ENCODE measurements around the gene LRPAP1. TPM values are rescaled to one million over a fixed set of nuclear protein-coding genes. Genes with fewer than 3 reads are reported as not detected.
A peak's percentile ranks its signal among the peaks of the same experiment; 100 is the strongest.

Gene LRPAP1
- total RNA-seq, 2 donors from 2014 or later: 157 to 214 TPM

DNA sequence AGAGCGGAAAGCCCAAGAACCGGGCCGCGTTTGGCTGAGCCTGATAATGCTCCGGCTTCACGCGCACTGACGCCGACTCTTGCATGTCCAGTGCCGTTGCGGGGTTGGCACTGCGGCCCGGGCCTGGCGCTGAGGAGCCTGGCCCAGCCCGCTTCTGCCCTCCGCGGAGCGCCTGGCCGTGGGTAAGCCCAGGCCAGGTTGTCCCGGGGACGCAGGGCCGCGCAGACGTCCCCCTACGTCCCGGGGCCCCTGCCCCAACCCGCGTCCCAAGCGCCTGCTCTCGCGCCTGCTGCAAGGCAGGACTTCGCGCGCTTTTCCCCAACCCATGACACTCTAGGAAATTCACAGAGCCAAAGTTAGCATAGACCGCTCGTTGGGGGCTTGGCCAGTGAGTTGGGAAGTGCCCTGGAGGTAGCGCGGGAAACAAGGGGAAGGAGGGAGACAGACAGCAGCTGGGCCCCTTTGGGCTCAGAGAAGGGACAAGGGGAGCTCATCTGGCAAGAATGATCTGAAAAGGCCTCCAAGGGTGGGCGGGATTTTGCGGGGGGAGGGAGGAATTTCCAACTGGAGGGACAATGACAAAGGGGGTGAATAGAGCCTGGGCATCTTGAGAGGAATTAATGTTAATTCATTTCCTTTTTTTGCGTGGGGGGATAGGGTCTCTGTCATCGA is 665 bp upstream of the LRPAP1 start:
- DNase-seq: peak; percentile 32
- Histone ChIP-seq H3K27ac (no peak overlapping the region), H3K9ac (ENCODE audit: low read depth in 2 of 2, low read length in 2 of 2) (peak overlapping the region; percentile 2 to 30), H3K36me3 (no peaks in the 10 kb centered on the region), H3K4me3 (peak overlapping the region; percentile 95), H3K27me3 (no peaks in the 10 kb centered on the region), H3K9me3 (no peaks in the 10 kb centered on the region), H3K4me1 (peaks cover 12% of the 10 kb centered on the region)
- TF ChIP-seq, protein P1, sequence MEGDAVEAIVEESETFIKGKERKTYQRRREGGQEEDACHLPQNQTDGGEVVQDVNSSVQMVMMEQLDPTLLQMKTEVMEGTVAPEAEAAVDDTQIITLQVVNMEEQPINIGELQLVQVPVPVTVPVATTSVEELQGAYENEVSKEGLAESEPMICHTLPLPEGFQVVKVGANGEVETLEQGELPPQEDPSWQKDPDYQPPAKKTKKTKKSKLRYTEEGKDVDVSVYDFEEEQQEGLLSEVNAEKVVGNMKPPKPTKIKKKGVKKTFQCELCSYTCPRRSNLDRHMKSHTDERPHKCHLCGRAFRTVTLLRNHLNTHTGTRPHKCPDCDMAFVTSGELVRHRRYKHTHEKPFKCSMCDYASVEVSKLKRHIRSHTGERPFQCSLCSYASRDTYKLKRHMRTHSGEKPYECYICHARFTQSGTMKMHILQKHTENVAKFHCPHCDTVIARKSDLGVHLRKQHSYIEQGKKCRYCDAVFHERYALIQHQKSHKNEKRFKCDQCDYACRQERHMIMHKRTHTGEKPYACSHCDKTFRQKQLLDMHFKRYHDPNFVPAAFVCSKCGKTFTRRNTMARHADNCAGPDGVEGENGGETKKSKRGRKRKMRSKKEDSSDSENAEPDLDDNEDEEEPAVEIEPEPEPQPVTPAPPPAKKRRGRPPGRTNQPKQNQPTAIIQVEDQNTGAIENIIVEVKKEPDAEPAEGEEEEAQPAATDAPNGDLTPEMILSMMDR (IDR thresholded peaks at IDR 0.05): no peak
- intact Hi-C loops (cut with DNase I): no loop called here

DNA sequence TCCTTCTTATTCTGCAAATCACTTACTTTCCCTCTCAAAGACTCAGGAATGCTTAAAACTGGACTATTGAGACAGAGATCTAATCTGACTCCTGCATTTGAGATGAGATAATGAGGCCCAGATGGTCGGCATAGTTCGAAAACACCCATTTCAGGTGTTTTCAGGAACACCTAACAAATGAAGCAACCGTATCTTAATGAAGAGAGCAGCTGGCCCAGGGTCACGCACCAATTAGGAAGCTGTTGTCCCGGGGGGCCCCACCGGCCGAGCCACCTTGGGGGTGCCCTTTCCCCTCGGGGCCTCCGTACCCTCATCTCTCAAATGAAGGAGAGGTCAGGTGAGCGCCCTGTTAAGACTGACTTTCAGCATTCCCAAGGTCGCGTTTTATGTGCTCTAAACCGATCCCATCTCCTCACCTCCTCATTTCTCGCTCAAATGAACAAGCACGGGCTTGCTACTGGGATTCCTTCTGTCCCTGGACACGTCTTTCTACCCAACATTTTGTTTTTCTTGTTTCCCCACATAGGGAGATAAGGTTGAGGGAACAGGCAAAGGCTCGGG is 824 bp downstream of the LRPAP1 start:
- peaks cover 12% of the 10 kb centered on the region for H3K4me1 ChIP-seq
- H3K36me3 ChIP-seq: no peaks in the 10 kb centered on the region
- DNase-seq: no peak
- peak overlapping the region; percentile 95 for H3K4me3 ChIP-seq
- H3K27ac ChIP-seq: no peak overlapping the region
- TF ChIP-seq, protein P1 (IDR thresholded peaks at IDR 0.05): no peak
- H3K9ac ChIP-seq (ENCODE audit: low read depth in 2 of 2, low read length in 2 of 2): peak overlapping the region; percentile 73 to 86
- H3K9me3 ChIP-seq: no peaks in the 10 kb centered on the region
- intact Hi-C loops (cut with DNase I): no loop called here
- no peaks in the 10 kb centered on the region for H3K27me3 ChIP-seq

DNA sequence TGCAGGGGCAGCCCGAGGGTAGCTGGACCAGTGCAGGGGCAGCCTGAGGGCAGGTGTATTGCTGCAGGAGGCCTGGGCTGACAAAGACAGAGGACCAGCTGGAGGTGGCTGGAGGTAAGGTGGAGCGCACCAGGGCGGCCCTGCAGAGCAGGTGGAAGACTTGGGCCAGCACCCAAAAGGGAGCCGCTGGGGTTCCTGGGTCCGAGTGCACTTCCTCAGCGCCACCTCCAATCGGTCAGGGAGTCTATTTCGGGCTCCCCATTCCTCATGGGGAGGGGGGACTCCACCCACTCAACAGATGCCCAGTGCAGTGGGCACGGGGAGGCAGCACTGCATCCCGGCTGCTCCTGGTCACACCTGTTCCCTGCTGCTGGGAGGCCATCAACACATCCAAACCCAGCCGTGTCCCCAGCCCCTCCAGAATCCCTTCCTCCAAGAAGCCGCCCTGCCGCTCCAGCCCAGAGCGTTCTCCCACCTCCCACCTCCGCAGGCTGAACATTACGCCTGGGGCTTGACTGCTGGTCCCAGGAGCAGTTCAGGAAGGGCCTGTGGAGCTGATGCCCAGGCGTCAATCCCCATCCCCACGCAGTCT is 1.5 kb downstream of the LRPAP1 start:
- DNase-seq: no peak

DNA sequence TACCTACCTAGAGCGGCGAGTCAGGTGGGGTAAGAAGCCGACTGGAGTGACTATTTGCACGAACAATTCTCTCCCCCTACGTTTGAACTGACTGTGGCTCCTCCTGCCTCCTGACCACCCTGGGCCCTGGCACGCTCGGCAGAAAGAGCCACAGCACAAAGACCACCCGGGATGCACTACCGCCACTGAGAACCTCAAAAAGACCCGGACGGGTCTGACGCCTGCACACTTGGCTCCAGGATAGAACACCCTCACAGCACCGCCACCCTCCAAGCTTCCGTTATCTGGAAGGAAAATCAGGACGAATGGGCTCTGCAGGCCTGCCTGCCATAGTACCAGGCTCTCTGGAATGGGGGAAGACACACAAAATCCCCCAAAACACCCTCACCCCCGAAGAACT is 2.2 kb downstream of the LRPAP1 start:
- no peak for DNase-seq
- H3K4me1 ChIP-seq: peaks cover 12% of the 10 kb centered on the region

More for the DNA sequence above, 1.5 kb downstream of the LRPAP1 start:
- H3K9ac ChIP-seq (ENCODE audit: low read depth in 2 of 2, low read length in 2 of 2): peak overlapping the region; percentile 2 to 73
- TF ChIP-seq, protein P1 (IDR thresholded peaks at IDR 0.05): no peak
- H3K4me1 ChIP-seq: peaks cover 12% of the 10 kb centered on the region
- no peaks in the 10 kb centered on the region for H3K27me3 ChIP-seq
- peak overlapping the region; percentile 95 for H3K4me3 ChIP-seq
- H3K36me3 ChIP-seq: no peaks in the 10 kb centered on the region
- intact Hi-C loops (cut with DNase I): no loop called here
- H3K9me3 ChIP-seq: no peaks in the 10 kb centered on the region
- H3K27ac ChIP-seq: no peak overlapping the region

DNA sequence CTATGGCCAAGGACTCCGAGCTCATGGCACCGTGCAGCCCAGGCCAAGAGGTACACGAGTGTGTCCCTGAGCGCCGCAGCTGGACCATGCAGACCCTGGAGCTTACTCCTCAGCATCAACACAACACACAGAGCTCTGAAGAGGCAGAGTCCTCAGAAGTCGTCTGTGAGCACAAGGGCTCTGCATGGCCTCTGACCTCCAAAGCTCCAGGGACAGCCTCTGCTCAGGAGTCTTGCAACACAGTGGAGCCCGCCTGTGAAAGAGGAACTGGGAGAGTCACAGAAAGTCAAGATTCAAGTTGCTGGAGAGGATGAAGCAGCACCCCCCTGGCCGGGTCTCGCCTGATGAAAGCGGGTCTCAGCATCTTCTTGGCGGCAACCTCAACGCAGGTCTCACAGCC is 2.9 kb downstream of the LRPAP1 start:
- intact Hi-C loops (cut with DNase I): no loop called here
- no peak for DNase-seq
- no peak overlapping the region for H3K4me3 ChIP-seq
- H3K9ac ChIP-seq (ENCODE audit: low read depth in 2 of 2, low read length in 2 of 2): no peak overlapping the region
- TF ChIP-seq, protein P1 (IDR thresholded peaks at IDR 0.05): no peak
- H3K9me3 ChIP-seq: no peaks in the 10 kb centered on the region
- peaks cover 12% of the 10 kb centered on the region for H3K4me1 ChIP-seq
- H3K27ac ChIP-seq: no peak overlapping the region
- H3K36me3 ChIP-seq: no peaks in the 10 kb centered on the region
- H3K27me3 ChIP-seq: no peaks in the 10 kb centered on the region

More for the DNA sequence above, 2.2 kb downstream of the LRPAP1 start:
- no peaks in the 10 kb centered on the region for H3K36me3 ChIP-seq
- H3K9ac ChIP-seq (ENCODE audit: low read depth in 2 of 2, low read length in 2 of 2): no peak overlapping the region
- no peaks in the 10 kb centered on the region for H3K27me3 ChIP-seq
- H3K27ac ChIP-seq: no peak overlapping the region
- TF ChIP-seq, protein P1 (IDR thresholded peaks at IDR 0.05): no peak
- no peaks in the 10 kb centered on the region for H3K9me3 ChIP-seq
- H3K4me3 ChIP-seq: no peak overlapping the region
- intact Hi-C loops (cut with DNase I): no loop called here
